ENCODE results near the gene ADGRL1.
A peak's percentile ranks its signal among the peaks of the same experiment; 100 is the strongest.

GRCh38 chr19:14138576-14139265 is 67.2 kb downstream of the ADGRL1 start:
- no peak for TF ChIP-seq CTCF (IDR thresholded peaks at IDR 0.05)
- TF ChIP-seq POLR2A (IDR thresholded peaks at IDR 0.05): no peak
- TF ChIP-seq POLR2AphosphoS5 (IDR thresholded peaks at IDR 0.05): peak in 2 of 4 donors; percentile 18 to 51
